Measurements from ENCODE around the gene VPS33B. TPM values are rescaled to one million over a fixed set of nuclear protein-coding genes. Genes with fewer than 3 reads are reported as not detected.

Gene VPS33B
- total RNA-seq, 1 experiment from 2014 or later, result 16.3 TPM

GRCh38 chr15:90981681-90982080, 40.7 kb downstream of the VPS33B start:
- no peak overlapping the region for H3K18ac ChIP-seq (ENCODE audit: insufficient read length, low read depth, low read length)
- H3K9me3 ChIP-seq (ENCODE audit: control insufficient read depth, low read depth, low read length), result no peaks in the 10 kb centered on the region
- H2AFZ ChIP-seq (ENCODE audit: low read length), result no peak overlapping the region
- H3K79me1 ChIP-seq (ENCODE audit: insufficient read depth, low read depth, low read length, poor library complexity, severe bottlenecking), result peaks cover 13% of the 10 kb centered on the region
- H4K20me1 ChIP-seq (ENCODE audit: control insufficient read depth, insufficient read depth, insufficient read length), result no peaks in the 10 kb centered on the region
- WGBS (ENCODE audit: extremely low coverage, insufficient read length, low lambda C conversion rate), result no CpG with 5 or more reads among the region's 6 CpGs
- no peak overlapping the region for H4K8ac ChIP-seq (replicated peaks; ENCODE audit: insufficient read length, low read depth, low read length)
- no peak for DNase-seq
- H3T11ph ChIP-seq (ENCODE audit: low read length), result no peak overlapping the region
- no peak overlapping the region for H3K9ac ChIP-seq (ENCODE audit: extremely low read depth, insufficient read length, low read length)
- H3K4ac ChIP-seq (ENCODE audit: low read depth, low read length), result no peak overlapping the region
- H2BK12ac ChIP-seq (ENCODE audit: insufficient read length, low read depth, low read length), result no peak overlapping the region
- no peaks in the 10 kb centered on the region for H3K27me3 ChIP-seq (ENCODE audit: insufficient read depth, low read length)
- no peak overlapping the region for H4K91ac ChIP-seq (ENCODE audit: insufficient read length, low read depth, low read length)
- no peak overlapping the region for H2AK5ac ChIP-seq (ENCODE audit: insufficient read length, low read length)
- Mint-ChIP-seq H3K9me3 (no peaks in the 10 kb centered on the region), H3K27ac (no peak overlapping the region), H3K4me3 (no peak overlapping the region), H3K4me1 (no peaks in the 10 kb centered on the region), H3K27me3 (ENCODE audit: low read depth) (no peaks in the 10 kb centered on the region; the same call in 1 of the 2 replicates), H3K36me3 (ENCODE audit: insufficient read depth in 1 of 3, low read depth in 3 of 3) (peaks cover 55 to 79% (median 78%) of the 10 kb centered on the region in 3 experiments)
- no peak overlapping the region for H3K56ac ChIP-seq (ENCODE audit: insufficient read length, low read depth, low read length)
- no peaks in the 10 kb centered on the region for H3K23me2 ChIP-seq (ENCODE audit: insufficient read length, low read depth, low read length, poor library complexity, severe bottlenecking)
- H2BK120ac ChIP-seq (ENCODE audit: low read depth, low read length, poor library complexity, severe bottlenecking), result no peak overlapping the region
- H2BK20ac ChIP-seq (ENCODE audit: low read depth, low read length, poor library complexity, severe bottlenecking), result no peak overlapping the region
- TF ChIP-seq CTCF (conservative IDR thresholded peaks at IDR 0.05), result no peak
- H3K4me1 ChIP-seq (ENCODE audit: insufficient read depth, low read length), result no peaks in the 10 kb centered on the region
- H2BK15ac ChIP-seq (ENCODE audit: low read depth, low read length), result no peak overlapping the region
- no peak overlapping the region for H3K14ac ChIP-seq (ENCODE audit: insufficient read depth, low read length)
- H3K27ac ChIP-seq (ENCODE audit: insufficient read length, low read depth, low read length), result no peak overlapping the region
- H3K79me2 ChIP-seq (ENCODE audit: insufficient read depth, low read length), result peaks cover 8% of the 10 kb centered on the region; the same call in 1 of the 2 replicates
- H3K23ac ChIP-seq (ENCODE audit: insufficient read length, low read depth, low read length), result no peak overlapping the region
- no peak overlapping the region for H3K4me2 ChIP-seq (ENCODE audit: insufficient read depth, insufficient read length, low read length)
- H4K5ac ChIP-seq (ENCODE audit: insufficient read length, low read depth, low read length), result no peak overlapping the region
- no peak overlapping the region for H2BK5ac ChIP-seq (ENCODE audit: insufficient read length, low read length)

Measured in H9 (cell line).